Esophagus (tissue), 2 donors: ENCODE measurements around the gene GUF1. TPM values are rescaled to one million over a fixed set of nuclear protein-coding genes. Genes with fewer than 3 reads are reported as not detected.
"Not testable (repeated sequence)": the region's sequence is repeated elsewhere in the genome, so short reads cannot be mapped to it uniquely, and the experiment has no call there.

ENCODE experiments used
- H3K27ac ChIP-seq, 2 donors: one replicate each; pipeline ENCODE4 v1.5.1; 2013; ENCODE audit warnings: low read depth in 2 of 2, mild to moderate bottlenecking in 2 of 2, inconsistent platforms in 1 of 2, low read length in 1 of 2, moderate library complexity in 1 of 2
- H3K27me3 ChIP-seq, 2 donors: one replicate each; pipeline ENCODE4 v1.6.1; 2013; ENCODE audit warnings: low read length in 2 of 2, control low read depth in 1 of 2, mild to moderate bottlenecking in 1 of 2; ENCODE audit not compliant: insufficient read depth in 2 of 2, control insufficient read depth in 1 of 2
- H3K36me3 ChIP-seq, 2 donors: one replicate each; pipeline ENCODE4 v1.6.1; 2013; ENCODE audit warnings: low read length in 1 of 2; ENCODE audit not compliant: control insufficient read depth in 2 of 2, insufficient read depth in 2 of 2
- H3K4me1 ChIP-seq, 2 donors: one replicate each; pipeline ENCODE4 v1.6.1; 2013; ENCODE audit warnings: low read length in 1 of 2; ENCODE audit not compliant: control insufficient read depth in 2 of 2, insufficient read depth in 2 of 2
- H3K4me3 ChIP-seq, 2 donors: one replicate each; pipeline ENCODE4 v1.5.1; 2013; ENCODE audit warnings: low read length in 2 of 2, mild to moderate bottlenecking in 2 of 2, low read depth in 1 of 2, moderate library complexity in 1 of 2
- H3K9me3 ChIP-seq, 2 donors: one replicate each; pipeline ENCODE4 v1.6.1; 2013; ENCODE audit warnings: mild to moderate bottlenecking in 2 of 2, low read depth in 1 of 2, low read length in 1 of 2, moderate library complexity in 1 of 2; ENCODE audit not compliant: control insufficient read depth in 2 of 2, insufficient read depth in 1 of 2
- WGBS, 2 donors: extraction: QIAGEN DNeasy Blood & Tissue Kit; methylation state at CpG; one replicate each; pipeline ENCODE4 v1.1.7; 2013; 5-methylcytosine and 5-hydroxymethylcytosine counted together
- polyA plus RNA-seq, 2 donors: library from polyadenylated mRNA; stranded (reverse); fragments of 200-250 nt; gene quantifications; one replicate each; pipeline ENCODE4 v1.2.3, GENCODE V29; 2013
- donor health status: healthy with polysubstance abuse.
- donor health status: Bipolar disorder and iron deficiency.

GUF1 gene
- polyA plus RNA-seq, 2 donors, result 9.6 to 10.0 TPM

GRCh38 chr4:44726038-44726871 lies 48.0 kb downstream of the GUF1 start, which contains the start of gene GNPDA2:
Gene GNPDA2 (minus strand): TSS chr4:44726556. CDS start chr4:44722207, 4,349 bp downstream.
- Histone ChIP-seq H3K4me3 (peak within 1 kb of the TSS; percentile 71 to 93), H3K4me1 (no peaks in the 10 kb centered on the region), H3K9me3 (no peaks in the 10 kb centered on the region), H3K27me3 (no peaks in the 10 kb centered on the region), H3K27ac (peak within 1 kb of the TSS; percentile 68 to 90), H3K36me3 (no peaks in the 10 kb centered on the region)
- 0 to 1% methylated on average over 61 to 65 of the region's 65 CpGs for whole genome bisulfite sequencing, 2 donors

GRCh38 chr4:44727471-44727870 lies 49.3 kb downstream of the GUF1 start:
- Histone ChIP-seq H3K4me1 (no peaks in the 10 kb centered on the region), H3K27me3 (no peaks in the 10 kb centered on the region), H3K36me3 (no peaks in the 10 kb centered on the region), H3K9me3 (no peaks in the 10 kb centered on the region), H3K27ac (no peak overlapping the region), H3K4me3 (no peak overlapping the region)
- 78 to 80% methylated on average over 6 of the region's 6 CpGs for WGBS, 2 donors

GRCh38 chr4:44728694-44729093 lies 50.5 kb downstream of the GUF1 start:
- not testable (repeated sequence) for H3K27me3 ChIP-seq, H3K4me1 ChIP-seq, H3K4me3 ChIP-seq, H3K27ac ChIP-seq, H3K36me3 ChIP-seq, H3K9me3 ChIP-seq
- 93 to 96% methylated on average over 9 of the region's 9 CpGs for WGBS, 2 donors

- Histone ChIP-seq H3K27ac (no peak overlapping the region), H3K36me3 (no peaks in the 10 kb centered on the region)
- 93% methylated on average over 2 of the region's 2 CpGs for WGBS, 2 donors
These were observed 58.7 kb downstream of the GUF1 start for GRCh38 chr4:44736900-44737299.

GRCh38 chr4:44738615-44739014 lies 60.4 kb downstream of the GUF1 start:
- Histone ChIP-seq H3K9me3 (no peaks in the 10 kb centered on the region), H3K36me3 (no peaks in the 10 kb centered on the region), H3K4me1 (no peaks in the 10 kb centered on the region), H3K4me3 (no peak overlapping the region), H3K27ac (no peak overlapping the region), H3K27me3 (no peaks in the 10 kb centered on the region)
- 67 to 70% methylated on average over 2 of the region's 2 CpGs for WGBS, 2 donors

More at GRCh38 chr4:44736900-44737299, 58.7 kb downstream of the GUF1 start:
- Histone ChIP-seq H3K9me3 (no peaks in the 10 kb centered on the region), H3K4me1 (no peaks in the 10 kb centered on the region), H3K27me3 (no peaks in the 10 kb centered on the region), H3K4me3 (no peak overlapping the region)

GRCh38 chr4:44740201-44740600 lies 62.0 kb downstream of the GUF1 start:
- Histone ChIP-seq H3K27ac (no peak overlapping the region), H3K36me3 (no peaks in the 10 kb centered on the region), H3K27me3 (no peaks in the 10 kb centered on the region), H3K4me3 (no peak overlapping the region), H3K9me3 (no peaks in the 10 kb centered on the region), H3K4me1 (no peaks in the 10 kb centered on the region)
- 83 to 90% methylated on average over 2 of the region's 2 CpGs for WGBS, 2 donors

Other genes with a start within 250 kb of the GUF1 start
- gene KCTD8, start 229.6 kb upstream of the GUF1 start, polyA plus RNA-seq, result under 1 TPM; 0.02 to 0.09 TPM
- not detected for gene YIPF7, start 26.8 kb upstream of the GUF1 start, polyA plus RNA-seq
- gene GNPDA2, start 48.1 kb downstream of the GUF1 start, polyA plus RNA-seq, result 1 to 10 TPM; 4.6 to 6.7 TPM